ENCODE data around the gene TMEM88. TPM values are rescaled to one million over a fixed set of nuclear protein-coding genes. Genes with fewer than 3 reads are reported as not detected.

Gene TMEM88
- total and polyA plus RNA-seq, 5 donors from 2014 or later: 31.5 TPM; not detected in 4

- peaks cover 56% of the 10 kb centered on the region for H3K4me1 ChIP-seq (ENCODE audit: control insufficient read depth, insufficient read depth, low read length, poor library complexity, severe bottlenecking)
- ATAC-seq (ENCODE audit: low read depth in 2 of 2): peak; percentile 73 to 74
- H3K9me3 Mint-ChIP-seq: no peaks in the 10 kb centered on the region
Observed at GRCh38 chr17:7887482-7888183, 32.8 kb downstream of the TMEM88 start.

GRCh38 chr17:7888184-7888920 is 33.5 kb downstream of the TMEM88 start, which contains the start of gene CHD3:
CHD3 (plus strand) TSS chr17:7888789; CDS start chr17:7889001, 212 bp downstream.
- Histone ChIP-seq H3K9me3 (ENCODE audit: control insufficient read depth in 2 of 2, low read length in 2 of 2) (no peaks in the 10 kb centered on the region), H3K4me3 (ENCODE audit: low read depth, low read length) (peak within 1 kb of the TSS; percentile 87), H3K27me3 (ENCODE audit: control insufficient read depth, insufficient read depth, low read length) (no peaks in the 10 kb centered on the region), H3K27ac (ENCODE audit: insufficient read depth, low read length, poor library complexity, severe bottlenecking) (peak within 1 kb of the TSS; percentile 82), H3K4me1 (ENCODE audit: control insufficient read depth, insufficient read depth, low read length, poor library complexity, severe bottlenecking) (peaks cover 49% of the 10 kb centered on the region), H3K36me3 (ENCODE audit: control insufficient read depth, insufficient read depth, low read length) (peaks cover 32% of the 10 kb centered on the region)
- ATAC-seq (ENCODE audit: low read depth in 2 of 2) (peak; percentile 33 to 38), DNase-seq (peak; percentile 15 to 65 (median 51))
- no peaks in the 10 kb centered on the region for H3K9me3 Mint-ChIP-seq
- peak within 1 kb of the TSS in 1 of 3 donors; percentile 62 for H3K27ac Mint-ChIP-seq
- H3K36me3 Mint-ChIP-seq: peaks cover 21% of the 10 kb centered on the region
- H3K4me3 Mint-ChIP-seq: peak within 1 kb of the TSS in 1 of 4 donors; percentile 43
- peaks cover 0 to 27% (median 11%) of the 10 kb centered on the region in 4 donors for H3K4me1 Mint-ChIP-seq
- peaks cover 7% of the 10 kb centered on the region for H3K27me3 Mint-ChIP-seq

More at GRCh38 chr17:7887482-7888183, 32.8 kb downstream of the TMEM88 start:
- Mint-ChIP-seq H3K4me1 (peaks cover 0 to 27% (median 11%) of the 10 kb centered on the region in 4 donors), H3K4me3 (no peak overlapping the region), H3K27me3 (peaks cover 7% of the 10 kb centered on the region), H3K27ac (no peak overlapping the region), H3K36me3 (peaks cover 21% of the 10 kb centered on the region)
- peak overlapping the region; percentile 87 for H3K4me3 ChIP-seq (ENCODE audit: low read depth, low read length)
- peak overlapping the region; percentile 82 for H3K27ac ChIP-seq (ENCODE audit: insufficient read depth, low read length, poor library complexity, severe bottlenecking)
- no peaks in the 10 kb centered on the region for H3K27me3 ChIP-seq (ENCODE audit: control insufficient read depth, insufficient read depth, low read length)
- DNase-seq: peak; percentile 83 to 99 (median 93)
- H3K9me3 ChIP-seq (ENCODE audit: control insufficient read depth in 2 of 2, low read length in 2 of 2): no peaks in the 10 kb centered on the region
- H3K36me3 ChIP-seq (ENCODE audit: control insufficient read depth, insufficient read depth, low read length): peaks cover 27% of the 10 kb centered on the region

- Mint-ChIP-seq H3K27ac (peak overlapping the region in 1 of 3 donors; percentile 62), H3K4me3 (peak overlapping the region in 1 of 4 donors; percentile 43), H3K36me3 (peaks cover 21% of the 10 kb centered on the region)
Observed at GRCh38 chr17:7889166-7889955, 34.5 kb downstream of the TMEM88 start.

GRCh38 chr17:7893187-7893880 is 38.5 kb downstream of the TMEM88 start:
- no peaks in the 10 kb centered on the region for H3K27me3 ChIP-seq (ENCODE audit: control insufficient read depth, insufficient read depth, low read length)
- H3K27ac ChIP-seq (ENCODE audit: insufficient read depth, low read length, poor library complexity, severe bottlenecking): no peak overlapping the region
- no peaks in the 10 kb centered on the region for H3K9me3 Mint-ChIP-seq
- H3K4me1 ChIP-seq (ENCODE audit: control insufficient read depth, insufficient read depth, low read length, poor library complexity, severe bottlenecking): peaks cover 16% of the 10 kb centered on the region
- DNase-seq (no peak), ATAC-seq (ENCODE audit: low read depth in 2 of 2) (no peak)
- peaks cover 7 to 28% (median 21%) of the 10 kb centered on the region in 4 donors for H3K4me1 Mint-ChIP-seq
- H3K27me3 Mint-ChIP-seq: no peaks in the 10 kb centered on the region
- peaks cover 77% of the 10 kb centered on the region for H3K36me3 ChIP-seq (ENCODE audit: control insufficient read depth, insufficient read depth, low read length)
- peaks cover 45% of the 10 kb centered on the region for H3K36me3 Mint-ChIP-seq
- H3K9me3 ChIP-seq (ENCODE audit: control insufficient read depth in 2 of 2, low read length in 2 of 2): no peaks in the 10 kb centered on the region
- peak overlapping the region in 2 of 3 donors; percentile 41 to 59 for H3K27ac Mint-ChIP-seq
- H3K4me3 Mint-ChIP-seq: no peak overlapping the region
- no peak overlapping the region for H3K4me3 ChIP-seq (ENCODE audit: low read depth, low read length)

More at GRCh38 chr17:7889166-7889955, 34.5 kb downstream of the TMEM88 start:
- DNase-seq (peak in 2 of 3 donors; percentile 16 to 38), ATAC-seq (ENCODE audit: low read depth in 2 of 2) (no peak)
- Histone ChIP-seq H3K4me1 (ENCODE audit: control insufficient read depth, insufficient read depth, low read length, poor library complexity, severe bottlenecking) (peaks cover 41% of the 10 kb centered on the region), H3K36me3 (ENCODE audit: control insufficient read depth, insufficient read depth, low read length) (peaks cover 42% of the 10 kb centered on the region), H3K4me3 (ENCODE audit: low read depth, low read length) (peak overlapping the region; percentile 87), H3K27ac (ENCODE audit: insufficient read depth, low read length, poor library complexity, severe bottlenecking) (no peak overlapping the region), H3K27me3 (ENCODE audit: control insufficient read depth, insufficient read depth, low read length) (no peaks in the 10 kb centered on the region), H3K9me3 (ENCODE audit: control insufficient read depth in 2 of 2, low read length in 2 of 2) (no peaks in the 10 kb centered on the region)
- peaks cover 7% of the 10 kb centered on the region for H3K27me3 Mint-ChIP-seq
- H3K9me3 Mint-ChIP-seq: no peaks in the 10 kb centered on the region
- peaks cover 0 to 24% (median 11%) of the 10 kb centered on the region in 4 donors for H3K4me1 Mint-ChIP-seq

- no peak for DNase-seq
- Histone ChIP-seq H3K27me3 (ENCODE audit: control insufficient read depth, insufficient read depth, low read length) (no peaks in the 10 kb centered on the region), H3K4me3 (ENCODE audit: low read depth, low read length) (no peak overlapping the region), H3K4me1 (ENCODE audit: control insufficient read depth, insufficient read depth, low read length, poor library complexity, severe bottlenecking) (peaks cover 8% of the 10 kb centered on the region), H3K36me3 (ENCODE audit: control insufficient read depth, insufficient read depth, low read length) (peaks cover 86% of the 10 kb centered on the region), H3K27ac (ENCODE audit: insufficient read depth, low read length, poor library complexity, severe bottlenecking) (no peak overlapping the region), H3K9me3 (ENCODE audit: control insufficient read depth in 2 of 2, low read length in 2 of 2) (no peaks in the 10 kb centered on the region)
- Mint-ChIP-seq H3K27ac (peak overlapping the region in 2 of 3 donors; percentile 41 to 79), H3K9me3 (no peaks in the 10 kb centered on the region), H3K4me3 (no peak overlapping the region), H3K27me3 (no peaks in the 10 kb centered on the region), H3K4me1 (peaks cover 7 to 28% (median 20%) of the 10 kb centered on the region in 4 donors), H3K36me3 (peaks cover 53% of the 10 kb centered on the region)
- no peak for ATAC-seq (ENCODE audit: low read depth in 2 of 2)
Observed at GRCh38 chr17:7894226-7894625, 39.4 kb downstream of the TMEM88 start.

GRCh38 chr17:7894866-7895265 is 40.0 kb downstream of the TMEM88 start:
- DNase-seq (no peak), ATAC-seq (ENCODE audit: low read depth in 2 of 2) (no peak)
- Mint-ChIP-seq H3K9me3 (no peaks in the 10 kb centered on the region), H3K27ac (peak overlapping the region in 2 of 3 donors; percentile 44 to 81), H3K36me3 (peaks cover 58% of the 10 kb centered on the region), H3K4me3 (no peak overlapping the region), H3K4me1 (peaks cover 7 to 28% (median 19%) of the 10 kb centered on the region in 4 donors), H3K27me3 (no peaks in the 10 kb centered on the region)
- H3K27ac ChIP-seq (ENCODE audit: insufficient read depth, low read length, poor library complexity, severe bottlenecking): no peak overlapping the region
- no peak overlapping the region for H3K4me3 ChIP-seq (ENCODE audit: low read depth, low read length)
- H3K4me1 ChIP-seq (ENCODE audit: control insufficient read depth, insufficient read depth, low read length, poor library complexity, severe bottlenecking): peaks cover 1% of the 10 kb centered on the region
- H3K36me3 ChIP-seq (ENCODE audit: control insufficient read depth, insufficient read depth, low read length): peaks cover 88% of the 10 kb centered on the region
- H3K9me3 ChIP-seq (ENCODE audit: control insufficient read depth in 2 of 2, low read length in 2 of 2): no peaks in the 10 kb centered on the region
- H3K27me3 ChIP-seq (ENCODE audit: control insufficient read depth, insufficient read depth, low read length): no peaks in the 10 kb centered on the region

- Histone ChIP-seq H3K4me3 (ENCODE audit: low read depth, low read length) (no peak overlapping the region), H3K9me3 (ENCODE audit: control insufficient read depth in 2 of 2, low read length in 2 of 2) (no peaks in the 10 kb centered on the region), H3K36me3 (ENCODE audit: control insufficient read depth, insufficient read depth, low read length) (peaks cover 90% of the 10 kb centered on the region), H3K27ac (ENCODE audit: insufficient read depth, low read length, poor library complexity, severe bottlenecking) (no peak overlapping the region), H3K27me3 (ENCODE audit: control insufficient read depth, insufficient read depth, low read length) (no peaks in the 10 kb centered on the region), H3K4me1 (ENCODE audit: control insufficient read depth, insufficient read depth, low read length, poor library complexity, severe bottlenecking) (no peaks in the 10 kb centered on the region)
- DNase-seq (no peak), ATAC-seq (ENCODE audit: low read depth in 2 of 2) (no peak)
- no peak overlapping the region for H3K4me3 Mint-ChIP-seq
- H3K9me3 Mint-ChIP-seq: no peaks in the 10 kb centered on the region
- H3K27me3 Mint-ChIP-seq: no peaks in the 10 kb centered on the region
- peak overlapping the region in 2 of 3 donors; percentile 31 to 45 for H3K27ac Mint-ChIP-seq
- peaks cover 59% of the 10 kb centered on the region for H3K36me3 Mint-ChIP-seq
- H3K4me1 Mint-ChIP-seq: peaks cover 7 to 18% (median 13%) of the 10 kb centered on the region in 4 donors
Observed at GRCh38 chr17:7897090-7897489, 42.2 kb downstream of the TMEM88 start.

Data from CD4-positive, CD25-positive, alpha-beta regulatory T cell (primary cell).